Measurements from ENCODE around the gene LGI1. TPM values are rescaled to one million over a fixed set of nuclear protein-coding genes. Genes with fewer than 3 reads are reported as not detected.

LGI1 gene
- polyA plus RNA-seq, 1 donor from 2014 or later: 2.1 TPM

DNA sequence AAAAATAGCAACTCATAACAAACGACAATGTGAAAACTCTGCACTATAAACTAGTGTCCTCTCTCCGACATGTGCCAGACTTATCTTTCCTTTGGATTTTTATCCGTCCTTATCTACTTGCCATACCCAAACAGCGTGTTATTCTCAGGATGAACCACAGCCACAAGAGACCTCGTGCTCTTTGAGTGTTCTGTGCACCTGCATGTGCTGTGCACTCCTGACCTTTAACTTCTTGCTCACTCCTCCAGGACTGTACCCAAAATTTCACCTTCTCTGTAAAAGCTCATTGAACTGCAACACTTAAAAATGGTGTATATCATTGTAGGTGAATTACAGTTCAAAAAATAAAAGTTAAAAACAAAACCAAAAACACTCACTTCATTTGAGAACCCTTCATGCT, 78.0 kb downstream of the LGI1 start:
- no peak overlapping the region for H3K4me3 ChIP-seq (ENCODE audit: low read length)
- H3K9me2 ChIP-seq (ENCODE audit: insufficient read depth, low read length): no peaks in the 10 kb centered on the region
- no peak overlapping the region for H3K4me2 ChIP-seq (ENCODE audit: low read length)
- no peaks in the 10 kb centered on the region for H4K20me1 ChIP-seq (ENCODE audit: insufficient read depth)
- no peak overlapping the region for H2AFZ ChIP-seq (ENCODE audit: low read depth, low read length)
- H3K27me3 ChIP-seq (ENCODE audit: insufficient read depth, low read depth, low read length): no peaks in the 10 kb centered on the region
- H3K9ac ChIP-seq (ENCODE audit: low read length): no peak overlapping the region
- TF ChIP-seq MXI1 (conservative IDR thresholded peaks at IDR 0.05; ENCODE audit: poor library complexity, severe bottlenecking) (no peak), EP300 (conservative IDR thresholded peaks at IDR 0.05; ENCODE audit: poor library complexity, severe bottlenecking) (no peak), EZH2 (IDR thresholded peaks at IDR 0.05; ENCODE audit: borderline replicate concordance, insufficient read depth, low read length, poor library complexity, severe bottlenecking) (no peak), RAD21 (conservative IDR thresholded peaks at IDR 0.05) (no peak), REST (IDR thresholded peaks at IDR 0.05; ENCODE audit: borderline replicate concordance) (no peak), SMC3 (conservative IDR thresholded peaks at IDR 0.05; ENCODE audit: poor library complexity) (no peak), POLR2AphosphoS5 (IDR thresholded peaks at IDR 0.05) (no peak), TAF1 (IDR thresholded peaks at IDR 0.05; ENCODE audit: low read depth) (no peak), CTCF (IDR thresholded peaks at IDR 0.05; ENCODE audit: poor library complexity, severe bottlenecking) (no peak)
- no peaks in the 10 kb centered on the region for H3K79me2 ChIP-seq (replicated peaks; ENCODE audit: insufficient read depth, low read length)
- peaks cover 3% of the 10 kb centered on the region for H3K9me3 ChIP-seq (ENCODE audit: low read length)
- no peaks in the 10 kb centered on the region for H3F3A ChIP-seq (ENCODE audit: insufficient read depth, low read length, poor library complexity, severe bottlenecking)
- H3K27ac ChIP-seq (ENCODE audit: low read length): no peak overlapping the region
- no peaks in the 10 kb centered on the region for H3K36me3 ChIP-seq (ENCODE audit: insufficient read depth, low read length)

DNA sequence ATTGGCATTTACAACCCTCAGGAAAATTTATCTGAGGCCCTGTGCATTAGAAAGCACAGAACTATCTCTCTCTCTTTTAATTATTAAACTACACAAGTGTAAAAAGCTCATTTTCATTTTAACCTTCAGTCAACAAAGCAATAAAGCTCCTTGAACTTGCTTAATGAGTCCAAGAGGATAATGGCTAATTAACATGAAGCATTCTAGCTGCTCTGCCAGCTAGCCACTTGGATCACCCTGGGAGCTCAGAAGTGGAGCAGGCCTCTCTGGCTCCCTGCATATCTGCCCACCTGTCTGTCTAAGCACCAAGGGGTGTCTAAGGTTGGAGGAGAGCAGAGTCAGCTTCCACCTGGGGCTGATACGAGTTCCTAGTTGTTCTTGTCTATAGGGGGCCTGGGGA, 80.1 kb downstream of the LGI1 start:
- H3K27me3 ChIP-seq (ENCODE audit: insufficient read depth, low read depth, low read length): no peaks in the 10 kb centered on the region

More for the DNA sequence above, 80.1 kb downstream of the LGI1 start:
- TF ChIP-seq EP300 (conservative IDR thresholded peaks at IDR 0.05; ENCODE audit: poor library complexity, severe bottlenecking): no peak
- no peak for TF ChIP-seq RAD21 (conservative IDR thresholded peaks at IDR 0.05)
- TF ChIP-seq CTCF (IDR thresholded peaks at IDR 0.05; ENCODE audit: poor library complexity, severe bottlenecking): no peak
- H3F3A ChIP-seq (ENCODE audit: insufficient read depth, low read length, poor library complexity, severe bottlenecking): no peaks in the 10 kb centered on the region
- H3K4me2 ChIP-seq (ENCODE audit: low read length): no peak overlapping the region
- no peak overlapping the region for H3K4me3 ChIP-seq (ENCODE audit: low read length)
- H3K36me3 ChIP-seq (ENCODE audit: insufficient read depth, low read length): no peaks in the 10 kb centered on the region
- no peak overlapping the region for H3K27ac ChIP-seq (ENCODE audit: low read length)
- H3K9ac ChIP-seq (ENCODE audit: low read length): no peak overlapping the region
- H4K20me1 ChIP-seq (ENCODE audit: insufficient read depth): no peaks in the 10 kb centered on the region
- H3K79me2 ChIP-seq (replicated peaks; ENCODE audit: insufficient read depth, low read length): no peaks in the 10 kb centered on the region
- peaks cover 3% of the 10 kb centered on the region for H3K9me3 ChIP-seq (ENCODE audit: low read length)
- H2AFZ ChIP-seq (ENCODE audit: low read depth, low read length): no peak overlapping the region
- H3K9me2 ChIP-seq (ENCODE audit: insufficient read depth, low read length): no peaks in the 10 kb centered on the region
